IPS-20b (cell line): ENCODE measurements around the gene CREB3L2.
A peak's percentile ranks its signal among the peaks of the same experiment; 100 is the strongest.

Experiments
- H3K27ac ChIP-seq: one replicate; pipeline ENCODE4 v1.5.1; 2013; ENCODE audit warnings: low read length
- H3K27me3 ChIP-seq: 2 replicates; pipeline ENCODE4 v1.6.1; 2013; ENCODE audit warnings: mild to moderate bottlenecking, low read length, inconsistent platforms; ENCODE audit not compliant: insufficient read depth
- H3K36me3 ChIP-seq: 2 replicates; pipeline ENCODE4 v1.6.1; 2013; ENCODE audit warnings: low read depth, mild to moderate bottlenecking, inconsistent platforms, low read length, moderate library complexity; ENCODE audit not compliant: insufficient read depth
- H3K4me1 ChIP-seq: 2 replicates; pipeline ENCODE4 v1.6.1; 2013; ENCODE audit warnings: mild to moderate bottlenecking, control low read depth, inconsistent platforms, low read length, moderate library complexity; ENCODE audit not compliant: insufficient read depth
- H3K4me3 ChIP-seq: 2 replicates; pipeline ENCODE4 v1.5.1; 2013; ENCODE audit warnings: mild to moderate bottlenecking, low read length, inconsistent platforms
- H3K9ac ChIP-seq: 2 replicates; pipeline ENCODE4 v1.6.1; 2013; ENCODE audit warnings: low read depth, mild to moderate bottlenecking, inconsistent platforms, low read length, moderate library complexity
- H3K9me3 ChIP-seq: 2 replicates; pipeline ENCODE4 v1.6.1; 2013; ENCODE audit warnings: mild to moderate bottlenecking, low read depth, low read length, inconsistent platforms; ENCODE audit not compliant: insufficient read depth

The CREB3L2 gene

DNA sequence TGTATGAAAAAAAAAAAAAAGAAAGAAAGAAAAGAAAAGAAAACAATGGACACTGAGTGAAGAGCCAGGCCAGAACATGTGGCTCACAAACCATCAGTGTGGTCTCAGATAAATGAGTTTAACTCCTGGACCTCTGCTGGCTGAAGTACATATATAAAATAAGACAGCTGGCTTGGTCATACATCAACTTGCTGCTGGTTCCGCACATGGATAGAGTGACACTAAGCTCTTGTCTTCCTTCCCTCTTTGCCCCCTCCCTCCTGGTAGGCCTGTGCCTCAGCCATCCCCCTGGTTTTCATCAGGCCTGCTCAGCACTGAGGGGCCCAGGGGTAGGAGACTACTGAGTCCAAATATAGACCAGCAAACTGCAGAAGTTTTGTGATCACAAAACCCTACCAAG, 97.1 kb downstream of the CREB3L2 start:
- peaks cover 5% of the 10 kb centered on the region; the same call in 1 of the 2 replicates for H3K9me3 ChIP-seq
- peaks cover 66% of the 10 kb centered on the region for H3K36me3 ChIP-seq
- peaks cover 2% of the 10 kb centered on the region for H3K4me1 ChIP-seq
- no peaks in the 10 kb centered on the region for H3K27me3 ChIP-seq
- no peak overlapping the region for H3K4me3 ChIP-seq
- H3K27ac ChIP-seq: no peak overlapping the region
- no peak overlapping the region for H3K9ac ChIP-seq

DNA sequence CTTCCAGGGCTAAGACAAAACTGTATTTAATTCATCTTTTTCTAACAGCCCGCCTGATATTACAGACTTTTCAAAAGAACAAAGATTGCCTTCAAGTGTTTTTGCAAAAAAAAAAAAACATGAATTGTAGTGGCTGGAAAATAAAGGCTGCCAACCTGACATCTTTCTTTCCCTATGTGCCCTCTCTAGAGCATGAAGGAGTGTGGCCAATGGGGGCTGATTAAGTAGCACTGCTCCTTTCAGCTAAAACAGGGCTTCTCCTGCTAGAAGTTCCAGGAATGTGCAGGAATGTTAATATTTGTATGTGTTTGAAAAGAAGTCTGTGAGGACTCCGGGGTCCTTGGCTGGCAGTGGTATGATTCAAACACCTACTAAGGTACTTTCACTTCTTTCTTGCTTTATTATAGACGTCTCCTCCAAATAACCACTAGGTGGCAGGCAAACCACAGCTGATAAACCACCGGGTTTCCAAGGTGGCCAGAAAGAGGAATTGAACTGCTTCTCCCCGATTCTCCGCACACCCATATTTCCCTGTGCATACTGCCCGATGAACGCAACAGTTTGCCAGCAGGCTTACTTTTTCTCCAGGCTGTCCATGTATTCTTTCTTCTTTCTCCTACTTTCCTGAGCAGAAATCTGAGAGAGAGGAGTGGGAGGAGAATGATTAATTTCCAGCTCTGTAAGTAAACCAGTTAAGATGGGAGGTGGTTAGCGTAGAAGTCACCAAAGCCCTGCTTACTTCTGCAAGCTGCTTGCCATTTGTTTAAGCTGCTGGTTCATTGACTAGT, 98.3 kb downstream of the CREB3L2 start:
- Histone ChIP-seq H3K36me3 (peaks cover 60% of the 10 kb centered on the region), H3K27me3 (no peaks in the 10 kb centered on the region), H3K27ac (no peak overlapping the region), H3K4me3 (no peak overlapping the region), H3K9me3 (peaks cover 5% of the 10 kb centered on the region; the same call in 1 of the 2 replicates), H3K4me1 (peaks cover 6% of the 10 kb centered on the region), H3K9ac (no peak overlapping the region)

DNA sequence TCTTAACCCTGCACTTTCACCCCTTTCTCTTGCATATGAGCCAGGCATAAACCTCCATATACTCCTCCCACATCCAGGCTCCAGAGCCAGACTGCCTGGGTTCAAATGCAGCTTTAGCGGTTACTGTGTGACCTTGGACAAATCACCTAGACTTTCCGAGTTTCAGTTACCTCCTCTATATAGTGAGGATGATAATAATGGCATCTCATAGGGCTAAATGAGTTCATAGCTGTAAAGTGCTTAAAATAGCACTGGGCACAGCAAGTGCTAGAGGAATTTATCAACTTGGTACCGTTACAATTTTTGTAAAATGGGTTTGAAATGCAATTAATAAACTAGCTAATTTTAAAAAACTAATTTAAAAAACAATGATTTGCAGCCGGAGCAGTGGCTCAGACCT, 101.7 kb downstream of the CREB3L2 start:
- Histone ChIP-seq H3K9ac (peak overlapping the region; percentile 19; the same call in 1 of the 2 replicates), H3K27ac (no peak overlapping the region), H3K4me1 (peaks cover 6% of the 10 kb centered on the region), H3K36me3 (peaks cover 58% of the 10 kb centered on the region), H3K4me3 (no peak overlapping the region), H3K9me3 (no peaks in the 10 kb centered on the region), H3K27me3 (no peaks in the 10 kb centered on the region)

DNA sequence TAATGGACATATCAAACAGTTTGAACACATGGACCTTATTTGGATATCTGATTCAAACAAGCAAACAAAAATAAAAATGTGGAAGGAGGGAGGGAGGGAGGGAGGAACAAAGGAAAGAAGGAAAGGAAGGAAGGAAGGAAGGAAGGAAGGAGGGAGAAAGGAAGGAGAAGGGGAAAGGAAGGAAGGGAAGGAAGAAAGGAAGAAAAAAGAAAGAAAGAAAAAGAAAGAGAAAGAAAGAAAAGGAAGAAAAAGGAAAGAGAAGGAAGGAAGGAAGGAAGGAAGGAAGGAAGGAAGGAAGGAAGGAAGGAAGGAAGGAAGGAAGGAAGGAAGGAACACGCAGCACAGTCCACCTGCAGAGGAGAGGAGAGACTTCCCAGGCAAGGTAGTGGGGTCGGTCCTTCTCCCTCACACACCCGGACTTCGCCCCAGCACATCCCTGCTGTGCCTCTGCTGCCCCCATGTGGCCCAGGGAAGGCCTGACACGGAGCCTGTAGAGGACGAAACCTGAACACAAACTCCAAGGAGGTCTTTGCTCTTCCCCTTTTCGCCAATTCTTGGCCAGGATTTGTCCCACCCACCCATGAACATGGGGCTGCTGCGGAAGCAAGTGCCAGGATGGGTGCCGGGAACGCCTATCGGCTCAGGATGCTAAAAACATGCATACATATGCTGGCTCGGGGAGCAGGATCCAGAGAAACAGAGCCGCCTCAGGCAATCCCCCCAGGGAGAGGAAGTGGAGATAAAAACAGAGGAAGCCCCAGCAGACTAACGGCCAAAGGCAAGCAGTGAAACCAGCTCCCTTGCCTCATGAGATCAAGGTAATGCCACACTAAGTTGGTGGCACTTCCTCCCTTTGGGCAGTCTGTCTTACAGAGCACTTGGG, 102.8 kb downstream of the CREB3L2 start:
- peak overlapping the region; percentile 19; the same call in 1 of the 2 replicates for H3K9ac ChIP-seq
- H3K9me3 ChIP-seq: no peaks in the 10 kb centered on the region
- peaks cover 69% of the 10 kb centered on the region for H3K36me3 ChIP-seq
- peaks cover 6% of the 10 kb centered on the region for H3K4me1 ChIP-seq
- H3K4me3 ChIP-seq: peak overlapping the region; percentile 49; the same call in 1 of the 2 replicates
- H3K27me3 ChIP-seq: no peaks in the 10 kb centered on the region
- H3K27ac ChIP-seq: peak overlapping the region; percentile 54

DNA sequence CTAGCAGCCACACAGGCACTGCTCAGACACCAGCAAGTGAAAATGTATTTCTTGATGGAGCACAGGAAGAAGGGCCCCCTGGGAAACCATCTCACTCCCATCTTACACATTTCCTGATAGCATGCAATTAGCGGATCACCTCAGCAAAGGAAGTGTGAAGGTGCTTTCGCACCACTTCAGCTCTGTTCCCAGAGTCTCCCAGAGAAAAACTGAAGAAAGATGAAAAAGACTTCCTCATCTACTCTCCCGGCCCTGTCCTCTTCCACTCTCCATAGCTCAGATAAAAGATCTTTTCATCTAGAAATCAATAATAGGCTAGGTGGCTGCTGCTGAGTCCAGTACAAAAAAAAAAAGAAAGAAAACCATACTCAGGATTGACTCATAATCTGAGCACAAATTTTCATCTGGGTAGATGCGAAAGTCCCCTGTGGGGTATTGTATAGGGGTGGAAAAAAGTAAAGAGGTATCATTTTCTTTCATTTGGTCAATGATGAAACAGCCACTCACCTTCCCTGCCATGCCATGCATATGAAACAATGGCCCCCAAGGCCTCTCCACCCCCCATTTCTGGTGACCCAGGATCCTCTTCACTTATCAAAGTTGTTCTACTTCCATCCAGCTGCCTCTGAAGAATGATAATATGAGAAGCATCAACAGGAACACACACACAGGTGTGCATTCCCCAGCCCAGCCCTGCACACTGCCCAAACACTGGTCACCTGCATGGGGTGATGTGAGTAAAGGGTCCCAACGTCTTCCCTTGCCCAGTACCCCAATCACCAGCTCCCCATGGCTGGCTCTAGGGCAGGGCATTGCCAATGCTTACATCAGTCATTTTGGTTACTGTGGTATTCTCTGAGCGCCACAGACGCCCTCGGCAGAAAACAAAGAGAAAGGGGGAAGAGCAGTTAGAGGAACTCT, 106.3 kb downstream of the CREB3L2 start:
- peaks cover 71% of the 10 kb centered on the region for H3K36me3 ChIP-seq
- no peak overlapping the region for H3K9ac ChIP-seq
- peaks cover 6% of the 10 kb centered on the region for H3K4me1 ChIP-seq
- no peak overlapping the region for H3K27ac ChIP-seq
- H3K9me3 ChIP-seq: no peaks in the 10 kb centered on the region
- no peak overlapping the region for H3K4me3 ChIP-seq
- H3K27me3 ChIP-seq: no peaks in the 10 kb centered on the region

DNA sequence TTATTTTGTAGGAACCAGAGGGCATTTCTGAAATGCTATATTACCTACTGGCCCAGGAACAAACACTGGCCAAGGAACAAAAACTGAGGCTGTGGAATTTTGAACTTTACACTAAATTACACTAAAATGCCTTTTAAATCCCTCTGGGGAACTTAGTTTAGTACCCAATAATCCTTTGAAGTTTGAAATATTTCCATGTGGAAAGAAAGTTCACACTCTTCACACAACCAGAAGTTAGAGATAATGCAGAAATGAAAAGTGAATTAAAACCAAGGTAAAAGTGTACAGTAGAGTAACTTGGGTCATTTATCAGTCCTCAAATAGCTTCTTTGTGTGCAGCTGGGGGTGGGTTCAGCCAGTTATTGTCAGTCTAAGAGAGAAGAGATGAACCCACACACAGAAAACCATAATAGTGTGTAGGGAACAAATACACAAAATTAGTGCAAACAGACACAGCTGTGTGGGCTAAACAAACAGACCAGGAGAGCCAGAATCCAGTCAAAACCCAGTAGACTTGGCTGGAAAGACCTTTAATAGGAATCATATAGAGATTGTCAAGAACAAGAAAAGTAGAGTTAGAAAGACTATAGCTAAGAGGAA, 108.6 kb downstream of the CREB3L2 start:
- H3K27ac ChIP-seq: no peak overlapping the region
- H3K4me1 ChIP-seq: no peaks in the 10 kb centered on the region
- H3K36me3 ChIP-seq: peaks cover 59% of the 10 kb centered on the region

DNA sequence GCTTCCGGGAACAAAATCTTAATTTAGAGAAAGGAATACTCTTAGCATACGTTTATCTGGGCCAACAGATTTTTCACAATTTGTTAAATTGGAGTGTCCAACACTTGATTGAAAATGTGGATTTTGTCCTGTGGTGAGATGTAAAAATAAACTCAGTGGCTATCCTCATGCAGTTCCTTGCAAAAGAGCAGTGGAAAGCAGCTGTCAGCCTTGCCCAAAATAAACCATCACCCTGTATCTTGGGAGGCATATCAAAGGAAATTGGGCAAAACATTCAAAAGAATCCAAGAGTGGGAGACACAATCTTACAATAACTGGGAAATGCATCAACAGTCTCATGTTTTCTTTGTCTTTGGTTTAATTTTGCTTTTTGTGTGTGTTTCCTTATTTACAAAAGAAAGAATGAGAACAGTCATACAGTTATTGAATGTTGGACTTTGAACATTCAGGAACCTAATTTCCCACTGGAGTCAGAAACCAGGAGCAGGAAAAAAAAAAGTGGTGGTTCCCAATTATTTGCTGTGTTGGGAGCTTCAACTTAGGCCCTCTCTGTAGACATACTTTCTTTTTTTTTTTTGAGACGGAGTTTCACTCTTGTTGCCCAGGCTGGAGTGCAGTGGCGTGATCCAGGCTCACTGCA, 110.8 kb downstream of the CREB3L2 start:
- Histone ChIP-seq H3K4me1 (peaks cover 10% of the 10 kb centered on the region), H3K36me3 (peaks cover 41% of the 10 kb centered on the region), H3K27ac (no peak overlapping the region), H3K9me3 (no peaks in the 10 kb centered on the region), H3K4me3 (no peak overlapping the region), H3K27me3 (no peaks in the 10 kb centered on the region), H3K9ac (no peak overlapping the region)

More for the DNA sequence above, 108.6 kb downstream of the CREB3L2 start:
- H3K9ac ChIP-seq: no peak overlapping the region
- no peak overlapping the region for H3K4me3 ChIP-seq
- no peaks in the 10 kb centered on the region for H3K9me3 ChIP-seq
- no peaks in the 10 kb centered on the region for H3K27me3 ChIP-seq

DNA sequence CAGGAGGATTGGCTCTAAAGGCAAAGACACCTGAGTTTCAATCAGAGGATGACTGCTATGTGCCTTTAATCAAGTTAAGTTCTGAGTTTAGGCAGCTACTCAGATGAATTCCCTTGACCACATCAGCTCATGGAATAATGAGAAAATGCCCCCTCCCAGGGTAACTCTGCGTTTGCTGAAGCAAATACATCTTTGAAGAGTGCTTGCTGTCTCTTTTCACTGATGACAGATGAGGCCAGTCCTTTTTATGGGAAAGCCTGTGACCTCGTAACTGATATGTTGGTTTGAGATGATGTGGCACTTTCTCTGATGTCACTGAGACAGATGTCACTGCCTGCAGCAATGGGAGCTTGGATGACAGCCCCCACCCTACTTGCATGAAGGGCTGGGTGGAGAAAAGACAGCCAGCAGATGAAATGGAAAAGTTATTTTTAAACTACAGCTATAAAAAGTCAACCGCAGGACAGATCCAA, 111.4 kb downstream of the CREB3L2 start:
- no peak overlapping the region for H3K4me3 ChIP-seq
- H3K27me3 ChIP-seq: no peaks in the 10 kb centered on the region
- H3K27ac ChIP-seq: no peak overlapping the region
- H3K9me3 ChIP-seq: no peaks in the 10 kb centered on the region
- peaks cover 16% of the 10 kb centered on the region for H3K4me1 ChIP-seq
- no peak overlapping the region for H3K9ac ChIP-seq
- peaks cover 36% of the 10 kb centered on the region for H3K36me3 ChIP-seq

DNA sequence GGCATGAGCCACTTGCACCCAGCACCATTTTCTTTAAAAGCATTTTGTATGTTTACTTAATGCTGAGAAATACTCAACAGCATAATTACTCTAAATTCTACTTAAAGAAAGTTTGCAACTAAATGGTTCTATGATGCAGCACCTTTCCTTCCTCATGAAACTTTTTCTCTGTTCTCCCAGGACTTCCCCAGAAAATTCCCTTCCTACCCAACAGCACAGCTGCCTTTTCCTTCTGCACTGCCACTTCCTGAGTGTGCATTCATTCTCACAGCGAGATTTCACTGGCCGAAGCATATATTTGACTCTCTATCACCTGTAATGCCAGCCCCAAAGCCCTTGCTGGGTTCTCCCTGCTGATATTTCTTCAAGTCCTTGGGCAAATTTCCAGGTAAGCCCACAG, 113.6 kb downstream of the CREB3L2 start:
- Histone ChIP-seq H3K9me3 (no peaks in the 10 kb centered on the region), H3K9ac (no peak overlapping the region), H3K4me3 (no peak overlapping the region), H3K36me3 (peaks cover 34% of the 10 kb centered on the region), H3K27me3 (no peaks in the 10 kb centered on the region), H3K27ac (no peak overlapping the region), H3K4me1 (peaks cover 18% of the 10 kb centered on the region)

DNA sequence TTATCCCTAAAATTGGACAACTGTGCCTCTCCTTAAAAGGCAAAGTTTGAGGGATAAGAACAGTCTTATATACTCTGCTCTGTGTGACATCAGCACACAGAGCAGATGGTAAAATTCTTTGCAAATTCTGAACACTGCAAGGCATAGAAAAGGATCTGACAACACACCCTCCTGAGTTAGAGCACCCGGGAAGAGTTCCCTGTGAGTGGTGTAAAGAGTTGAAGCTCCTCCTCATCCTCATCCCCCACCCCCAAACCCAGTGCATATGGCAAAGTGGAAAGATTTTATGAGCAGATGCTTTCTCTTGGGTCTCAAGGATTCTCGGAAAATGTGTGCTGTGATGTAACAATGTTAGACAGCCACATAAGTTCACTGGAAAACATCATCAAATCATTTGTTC, 115.1 kb downstream of the CREB3L2 start:
- peak overlapping the region; percentile 72; the same call in 1 of the 2 replicates for H3K9ac ChIP-seq
- H3K36me3 ChIP-seq: peaks cover 38% of the 10 kb centered on the region
- H3K27ac ChIP-seq: peak overlapping the region; percentile 79
- H3K27me3 ChIP-seq: no peaks in the 10 kb centered on the region
- peaks cover 6% of the 10 kb centered on the region; the same call in 1 of the 2 replicates for H3K9me3 ChIP-seq
- H3K4me3 ChIP-seq: no peak overlapping the region
- H3K4me1 ChIP-seq: peaks cover 21% of the 10 kb centered on the region
